ENCODE data around the gene CERS4. TPM values are rescaled to one million over a fixed set of nuclear protein-coding genes. Genes with fewer than 3 reads are reported as not detected.

Gene CERS4
- total RNA-seq, 6 donors from 2014 or later: 55.5 to 131 (median 63.8) TPM

DNA sequence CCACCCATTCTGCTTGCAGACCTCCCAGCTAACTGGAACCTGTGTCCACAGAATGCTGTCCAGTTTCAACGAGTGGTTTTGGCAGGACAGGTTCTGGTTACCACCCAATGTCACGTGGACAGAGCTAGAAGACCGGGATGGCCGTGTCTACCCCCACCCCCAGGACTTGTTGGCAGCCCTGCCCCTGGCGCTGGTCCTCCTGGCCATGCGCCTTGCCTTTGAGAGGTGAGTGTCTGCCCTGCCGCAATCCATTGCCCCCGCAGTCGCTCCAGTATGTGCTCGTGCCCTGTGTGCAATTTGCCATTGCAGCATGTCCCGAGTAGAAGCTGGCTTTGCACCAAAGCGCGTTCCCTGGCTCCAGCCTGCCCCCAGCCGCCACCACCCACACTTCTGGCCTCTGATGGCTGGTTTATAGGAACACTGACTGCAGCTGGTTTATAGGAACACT, 41.9 kb downstream of the CERS4 start:
- ATAC-seq (ENCODE audit: low FRiP score in 2 of 2): peak; percentile 79 to 85
- DNase-seq: peak; percentile 92
- Histone ChIP-seq H3K27ac (peak overlapping the region in 2 of 4 donors; percentile 40 to 48), H3K36me3 (peaks cover 0 to 17% (median 7%) of the 10 kb centered on the region in 4 donors), H3K9me3 (no peaks in the 10 kb centered on the region), H3K4me3 (no peak overlapping the region), H3K27me3 (no peaks in the 10 kb centered on the region), H3K4me1 (peaks cover 0 to 10% (median 4%) of the 10 kb centered on the region in 4 donors)
- TF ChIP-seq EP300 (IDR thresholded peaks at IDR 0.05) (peak in 1 of 4 donors; percentile 71), POLR2A (IDR thresholded peaks at IDR 0.05) (no peak), POLR2AphosphoS5 (IDR thresholded peaks at IDR 0.05) (peak; percentile 33 to 65)
- TF ChIP-seq, protein P1, sequence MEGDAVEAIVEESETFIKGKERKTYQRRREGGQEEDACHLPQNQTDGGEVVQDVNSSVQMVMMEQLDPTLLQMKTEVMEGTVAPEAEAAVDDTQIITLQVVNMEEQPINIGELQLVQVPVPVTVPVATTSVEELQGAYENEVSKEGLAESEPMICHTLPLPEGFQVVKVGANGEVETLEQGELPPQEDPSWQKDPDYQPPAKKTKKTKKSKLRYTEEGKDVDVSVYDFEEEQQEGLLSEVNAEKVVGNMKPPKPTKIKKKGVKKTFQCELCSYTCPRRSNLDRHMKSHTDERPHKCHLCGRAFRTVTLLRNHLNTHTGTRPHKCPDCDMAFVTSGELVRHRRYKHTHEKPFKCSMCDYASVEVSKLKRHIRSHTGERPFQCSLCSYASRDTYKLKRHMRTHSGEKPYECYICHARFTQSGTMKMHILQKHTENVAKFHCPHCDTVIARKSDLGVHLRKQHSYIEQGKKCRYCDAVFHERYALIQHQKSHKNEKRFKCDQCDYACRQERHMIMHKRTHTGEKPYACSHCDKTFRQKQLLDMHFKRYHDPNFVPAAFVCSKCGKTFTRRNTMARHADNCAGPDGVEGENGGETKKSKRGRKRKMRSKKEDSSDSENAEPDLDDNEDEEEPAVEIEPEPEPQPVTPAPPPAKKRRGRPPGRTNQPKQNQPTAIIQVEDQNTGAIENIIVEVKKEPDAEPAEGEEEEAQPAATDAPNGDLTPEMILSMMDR (IDR thresholded peaks at IDR 0.05): peak in 3 of 6 experiments; percentile 20 to 44 (median 34)
- 54 to 72% methylated on average over 7 to 14 of the region's 14 CpGs for WGBS, 2 donors

- no peak for TF ChIP-seq POLR2AphosphoS5 (IDR thresholded peaks at IDR 0.05)
- TF ChIP-seq, protein P1 (IDR thresholded peaks at IDR 0.05): peak; percentile 89 to 97 (median 94)
- no peak for TF ChIP-seq POLR2A (IDR thresholded peaks at IDR 0.05)
- no peaks in the 10 kb centered on the region for H3K9me3 ChIP-seq
- H3K27ac ChIP-seq: no peak overlapping the region
- no peak overlapping the region for H3K4me3 ChIP-seq
- ATAC-seq (ENCODE audit: low FRiP score in 2 of 2) (peak; percentile 70 to 85), DNase-seq (peak; percentile 81 to 91)
- H3K36me3 ChIP-seq: peaks cover 4 to 37% (median 19%) of the 10 kb centered on the region in 4 donors
- 30 to 74% methylated on average over 5 to 12 of the region's 13 CpGs for WGBS, 2 donors
- no peaks in the 10 kb centered on the region for H3K27me3 ChIP-seq
- peaks cover 0 to 10% (median 4%) of the 10 kb centered on the region in 4 donors for H3K4me1 ChIP-seq
Observed at GRCh38 chr19:8252922-8253589, 43.9 kb downstream of the CERS4 start.

GRCh38 chr19:8253678-8254077, 44.5 kb downstream of the CERS4 start:
- no peaks in the 10 kb centered on the region for H3K9me3 ChIP-seq
- DNase-seq (no peak), ATAC-seq (ENCODE audit: low FRiP score in 2 of 2) (no peak)
- H3K4me3 ChIP-seq: no peak overlapping the region
- peaks cover 0 to 10% (median 4%) of the 10 kb centered on the region in 4 donors for H3K4me1 ChIP-seq
- no peaks in the 10 kb centered on the region for H3K27me3 ChIP-seq
- peaks cover 4 to 39% (median 19%) of the 10 kb centered on the region in 4 donors for H3K36me3 ChIP-seq
- TF ChIP-seq POLR2A (IDR thresholded peaks at IDR 0.05) (no peak), EP300 (IDR thresholded peaks at IDR 0.05) (no peak)
- TF ChIP-seq, protein P1 (IDR thresholded peaks at IDR 0.05): no peak
- 89% methylated on average over 11 of the region's 12 CpGs for WGBS, 2 donors
- no peak overlapping the region for H3K27ac ChIP-seq

DNA sequence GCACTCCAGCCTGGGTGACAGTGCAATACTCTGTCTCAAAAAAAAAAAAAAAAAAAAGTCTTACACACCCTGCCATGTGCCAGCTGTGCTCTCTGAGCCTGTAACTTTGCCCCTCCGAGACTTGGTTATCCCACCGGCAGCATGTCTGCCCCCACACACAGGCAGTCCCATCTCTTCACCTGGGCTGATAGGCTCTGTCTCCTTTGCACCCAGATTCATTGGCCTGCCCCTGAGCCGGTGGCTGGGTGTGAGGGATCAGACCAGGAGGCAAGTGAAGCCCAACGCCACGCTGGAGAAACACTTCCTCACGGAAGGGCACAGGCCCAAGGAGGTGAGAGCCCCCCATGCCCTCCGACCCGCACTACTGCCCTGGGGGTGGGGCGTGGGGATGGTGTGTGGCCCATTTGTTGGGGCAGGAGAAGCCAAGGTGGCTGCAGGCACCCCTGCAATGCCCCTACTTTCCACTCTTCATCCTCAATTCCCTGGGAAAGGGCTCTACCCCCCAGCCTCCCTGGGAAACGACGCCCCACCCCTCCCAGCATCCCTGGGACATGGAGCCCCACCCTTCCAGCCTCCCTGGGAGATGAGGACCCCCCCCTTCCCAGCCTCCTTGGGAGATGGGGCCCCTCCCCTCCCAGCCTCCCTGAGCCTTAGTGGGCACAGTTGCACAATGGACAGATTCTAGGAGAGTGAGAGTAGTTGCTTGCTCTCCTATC, 45.3 kb downstream of the CERS4 start:
- no peak for DNase-seq
- H3K27me3 ChIP-seq: no peaks in the 10 kb centered on the region
- H3K27ac ChIP-seq: no peak overlapping the region
- no peaks in the 10 kb centered on the region for H3K9me3 ChIP-seq
- peaks cover 0 to 10% (median 4%) of the 10 kb centered on the region in 4 donors for H3K4me1 ChIP-seq
- WGBS, 2 donors: 89 to 95% methylated on average over 9 to 10 of the region's 11 CpGs
- ATAC-seq (ENCODE audit: low FRiP score in 2 of 2): no peak
- peaks cover 4 to 41% (median 19%) of the 10 kb centered on the region in 4 donors for H3K36me3 ChIP-seq
- H3K4me3 ChIP-seq: no peak overlapping the region
- no peak for TF ChIP-seq POLR2A (IDR thresholded peaks at IDR 0.05)
- no peak for TF ChIP-seq POLR2AphosphoS5 (IDR thresholded peaks at IDR 0.05)
- TF ChIP-seq, protein P1 (IDR thresholded peaks at IDR 0.05): no peak

Measured in upper lobe of left lung (tissue), 6 donors.